Liver (tissue), 9 donors: ENCODE data around the gene C9orf85. TPM values are rescaled to one million over a fixed set of nuclear protein-coding genes. Genes with fewer than 3 reads are reported as not detected.

Experiments used
- DNase-seq: peaks from one replicate; pipeline ENCODE4 v3.0.0-alpha.2; 2017; ENCODE audit warnings: low spot score
- H3K27ac ChIP-seq, 2 donors: one replicate each; pipeline ENCODE4 v1.7.0; 2013; ENCODE audit warnings: inconsistent platforms in 2 of 2, low read length in 2 of 2, control low read depth in 1 of 2, low read depth in 1 of 2, mild to moderate bottlenecking in 1 of 2
- H3K27me3 ChIP-seq, 4 donors: one replicate each; pipeline versions ENCODE4 v1.6.1 to v1.7.0; 2013; ENCODE audit warnings: low read length in 3 of 4, inconsistent platforms in 1 of 4, mild to moderate bottlenecking in 1 of 4, moderate library complexity in 1 of 4; ENCODE audit not compliant: control insufficient read depth in 4 of 4, insufficient read depth in 4 of 4
- H3K36me3 ChIP-seq, 4 donors: one replicate each; pipeline versions ENCODE4 v1.6.1 to v1.7.0; 2013; ENCODE audit warnings: low read length in 3 of 4, mild to moderate bottlenecking in 3 of 4, low read depth in 1 of 4, moderate library complexity in 1 of 4; ENCODE audit not compliant: control insufficient read depth in 4 of 4, insufficient read depth in 3 of 4
- H3K4me1 ChIP-seq, 4 donors: one replicate each; pipeline versions ENCODE4 v1.6.1 to v1.7.0; 2013; ENCODE audit warnings: low read length in 3 of 4, mild to moderate bottlenecking in 3 of 4, moderate library complexity in 1 of 4; ENCODE audit not compliant: control insufficient read depth in 4 of 4, insufficient read depth in 4 of 4
- H3K4me3 ChIP-seq, 3 donors: one replicate each; pipeline versions ENCODE4 v1.6.1 to v1.7.0; 2013; ENCODE audit warnings: low read length in 3 of 3, control low read depth in 1 of 3, low read depth in 1 of 3, mild to moderate bottlenecking in 1 of 3
- H3K9ac ChIP-seq, 2 donors: one replicate each; pipeline ENCODE4 v1.7.0; 2013; ENCODE audit warnings: low read length in 2 of 2, mild to moderate bottlenecking in 2 of 2, moderate library complexity in 2 of 2, control low read depth in 1 of 2, low read depth in 1 of 2
- H3K9me3 ChIP-seq, 4 donors: one replicate each; pipeline versions ENCODE4 v1.6.1 to v1.7.0; 2013; ENCODE audit warnings: low read length in 3 of 4; ENCODE audit not compliant: control insufficient read depth in 4 of 4
- EGR1 ChIP-seq, 2 donors: IDR thresholded peaks; 2 replicates each; pipeline ENCODE4 v1.6.1; 2016 to 2018; ENCODE audit warnings: antibody characterized with exemption in 2 of 2, low read depth in 2 of 2
- FOXA2 ChIP-seq: IDR thresholded peaks from 2 replicates; pipeline ENCODE4 v1.6.1; 2016; ENCODE audit warnings: antibody characterized with exemption
- GABPA ChIP-seq, 2 donors: IDR thresholded peaks in 1 of 2; conservative IDR thresholded peaks in 1 of 2; 2 replicates each; pipeline ENCODE4 v1.6.1; 2016; ENCODE audit warnings: antibody characterized with exemption in 2 of 2, mild to moderate bottlenecking in 1 of 2, moderate library complexity in 1 of 2
- HNF4A ChIP-seq, 2 donors: conservative IDR thresholded peaks; 2 replicates each; pipeline ENCODE4 v1.6.1; 2016; ENCODE audit warnings: antibody characterized with exemption in 2 of 2, mild to moderate bottlenecking in 2 of 2
- JUND ChIP-seq, 2 donors: IDR thresholded peaks; 2 replicates each; pipeline ENCODE4 v1.6.1; 2016; ENCODE audit warnings: antibody characterized with exemption in 2 of 2
- RAD21 ChIP-seq, 2 donors: IDR thresholded peaks; 2 replicates each; pipeline ENCODE4 v1.6.1; 2016; ENCODE audit warnings: antibody characterized with exemption in 2 of 2, mild to moderate bottlenecking in 2 of 2
- SP1 ChIP-seq: IDR thresholded peaks from 2 replicates; pipeline ENCODE4 v1.6.1; 2018; ENCODE audit warnings: antibody characterized with exemption, mild to moderate bottlenecking
- TAF1 ChIP-seq: conservative IDR thresholded peaks from 2 replicates; pipeline ENCODE4 v1.6.1; 2016; ENCODE audit warnings: antibody characterized with exemption, mild to moderate bottlenecking
- YY1 ChIP-seq: IDR thresholded peaks from 2 replicates; pipeline ENCODE4 v1.6.1; 2016; ENCODE audit warnings: antibody characterized with exemption, mild to moderate bottlenecking
- WGBS: extraction: QIAGEN DNeasy Blood & Tissue Kit; methylation state at CpG from one replicate; pipeline ENCODE4 v1.1.7; 2013; 5-methylcytosine and 5-hydroxymethylcytosine counted together
- polyA plus RNA-seq, 2 donors: library from polyadenylated mRNA; stranded (reverse) in 1 of 2; unstranded in 1 of 2; fragments of 200-250 nt in 1 of 2; fragments of >200 nt in 1 of 2; fragmentation: Nextera tagmentation in 1 of 2; extraction: Ambion mirVana in 1 of 2; gene quantifications; one replicate each; pipeline versions ENCODE4 v1.2.1 to v1.2.3, GENCODE V29; 2013 to 2015
- total RNA-seq, 2 donors: library from RNA; depleted of rRNA; stranded (reverse); fragments of >200 nt; gene quantifications; one replicate each; pipeline ENCODE4 v1.2.3, GENCODE V29; 2014
- TF ChIP-seq, protein P1 (sequence below): IDR thresholded peaks from 2 replicates; pipeline ENCODE4 v1.6.1; 2016; ENCODE audit warnings: antibody characterized with exemption, mild to moderate bottlenecking
- TF ChIP-seq, protein P2 (sequence below): IDR thresholded peaks from 2 replicates; pipeline ENCODE4 v1.6.1; 2016; ENCODE audit warnings: antibody characterized with exemption
- TF ChIP-seq, protein P3 (sequence below): IDR thresholded peaks from 2 replicates; pipeline ENCODE4 v1.6.1; 2016; ENCODE audit warnings: antibody characterized with exemption
- donor health status: healthy.
- donor health status: healthy.
- donor health status: healthy.
- donor health status: healthy.
- donor health status: healthy.

Gene C9orf85
- total and polyA plus RNA-seq, 4 donors = 3.6 to 6.6 (median 3.9) TPM

DNA sequence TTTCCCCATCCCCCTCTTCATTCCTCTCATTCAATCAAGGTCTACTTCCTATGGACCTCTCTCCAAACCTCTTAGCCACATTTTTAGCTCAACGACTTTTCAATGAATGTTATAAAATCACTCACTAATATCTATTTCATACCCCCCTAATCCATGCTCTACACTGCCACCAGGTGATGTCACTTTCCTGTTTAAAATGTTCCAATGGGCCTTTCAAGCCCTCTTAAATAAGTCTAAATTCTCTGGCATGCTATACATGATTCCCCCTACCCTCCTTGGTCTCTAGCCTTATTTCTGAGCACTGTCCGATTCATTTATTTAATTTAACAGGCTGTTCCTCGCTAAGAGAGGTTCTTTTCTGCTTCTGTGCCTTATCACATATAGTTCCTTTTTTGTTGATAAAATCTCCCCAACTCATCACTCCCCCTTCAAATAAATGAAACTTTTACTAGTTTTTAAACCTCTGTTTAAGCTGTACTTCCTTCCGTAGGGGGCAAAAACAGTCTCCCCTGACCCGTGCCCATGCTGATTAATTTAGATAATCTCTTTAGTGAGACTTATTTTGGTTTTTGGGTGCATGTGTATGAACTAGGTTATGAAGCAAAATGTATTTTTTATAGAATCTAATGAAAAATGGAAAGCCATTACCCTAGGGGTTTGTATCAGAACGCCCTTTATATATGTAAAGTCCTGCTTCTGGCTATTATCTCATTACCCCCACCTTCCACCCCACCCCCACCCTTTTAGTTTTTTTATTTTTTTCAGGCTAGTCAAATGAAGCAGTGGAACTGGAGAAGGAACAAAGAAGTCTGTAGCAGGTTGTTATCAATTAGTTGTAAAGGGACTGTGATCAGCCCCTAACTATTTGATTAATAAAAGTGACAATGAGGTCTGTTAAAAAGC, 9.5 kb upstream of the C9orf85 start:
- H3K27ac ChIP-seq = no peak overlapping the region

DNA sequence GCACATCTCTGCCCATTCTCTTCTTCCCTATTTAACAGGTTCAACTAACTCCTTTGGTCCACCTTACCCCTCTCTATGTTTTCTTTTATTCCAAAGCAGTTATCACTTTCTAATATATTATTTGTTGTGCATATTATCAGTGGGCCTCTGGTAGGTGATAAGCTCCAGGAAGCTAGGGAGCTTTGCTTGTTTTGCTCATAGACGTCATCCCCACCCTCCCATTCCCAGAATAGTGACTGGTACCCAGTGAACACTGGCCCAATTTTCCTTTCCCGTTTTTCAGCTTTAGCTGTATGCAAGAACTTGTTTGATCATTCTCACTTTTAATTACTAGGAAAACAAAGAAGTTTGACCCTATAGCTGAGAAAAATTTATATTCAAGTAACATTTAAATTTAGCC, 7.4 kb upstream of the C9orf85 start:
- H3K4me1 ChIP-seq = peaks cover 0 to 17% (median 6%) of the 10 kb centered on the region in 4 donors
- no peaks in the 10 kb centered on the region for H3K27me3 ChIP-seq
- no peak overlapping the region for H3K4me3 ChIP-seq
- 52% methylated on average over 2 of the region's 2 CpGs for WGBS
- no peak overlapping the region for H3K27ac ChIP-seq
- no peak overlapping the region for H3K9ac ChIP-seq
- no peak for TF ChIP-seq FOXA2
- TF ChIP-seq, protein P1, sequence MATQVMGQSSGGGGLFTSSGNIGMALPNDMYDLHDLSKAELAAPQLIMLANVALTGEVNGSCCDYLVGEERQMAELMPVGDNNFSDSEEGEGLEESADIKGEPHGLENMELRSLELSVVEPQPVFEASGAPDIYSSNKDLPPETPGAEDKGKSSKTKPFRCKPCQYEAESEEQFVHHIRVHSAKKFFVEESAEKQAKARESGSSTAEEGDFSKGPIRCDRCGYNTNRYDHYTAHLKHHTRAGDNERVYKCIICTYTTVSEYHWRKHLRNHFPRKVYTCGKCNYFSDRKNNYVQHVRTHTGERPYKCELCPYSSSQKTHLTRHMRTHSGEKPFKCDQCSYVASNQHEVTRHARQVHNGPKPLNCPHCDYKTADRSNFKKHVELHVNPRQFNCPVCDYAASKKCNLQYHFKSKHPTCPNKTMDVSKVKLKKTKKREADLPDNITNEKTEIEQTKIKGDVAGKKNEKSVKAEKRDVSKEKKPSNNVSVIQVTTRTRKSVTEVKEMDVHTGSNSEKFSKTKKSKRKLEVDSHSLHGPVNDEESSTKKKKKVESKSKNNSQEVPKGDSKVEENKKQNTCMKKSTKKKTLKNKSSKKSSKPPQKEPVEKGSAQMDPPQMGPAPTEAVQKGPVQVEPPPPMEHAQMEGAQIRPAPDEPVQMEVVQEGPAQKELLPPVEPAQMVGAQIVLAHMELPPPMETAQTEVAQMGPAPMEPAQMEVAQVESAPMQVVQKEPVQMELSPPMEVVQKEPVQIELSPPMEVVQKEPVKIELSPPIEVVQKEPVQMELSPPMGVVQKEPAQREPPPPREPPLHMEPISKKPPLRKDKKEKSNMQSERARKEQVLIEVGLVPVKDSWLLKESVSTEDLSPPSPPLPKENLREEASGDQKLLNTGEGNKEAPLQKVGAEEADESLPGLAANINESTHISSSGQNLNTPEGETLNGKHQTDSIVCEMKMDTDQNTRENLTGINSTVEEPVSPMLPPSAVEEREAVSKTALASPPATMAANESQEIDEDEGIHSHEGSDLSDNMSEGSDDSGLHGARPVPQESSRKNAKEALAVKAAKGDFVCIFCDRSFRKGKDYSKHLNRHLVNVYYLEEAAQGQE = no peak
- no peak for DNase-seq
- H3K36me3 ChIP-seq = no peaks in the 10 kb centered on the region
- H3K9me3 ChIP-seq = no peaks in the 10 kb centered on the region

More for the DNA sequence above, 9.5 kb upstream of the C9orf85 start:
- TF ChIP-seq TAF1 = no peak
- TF ChIP-seq, protein P2, sequence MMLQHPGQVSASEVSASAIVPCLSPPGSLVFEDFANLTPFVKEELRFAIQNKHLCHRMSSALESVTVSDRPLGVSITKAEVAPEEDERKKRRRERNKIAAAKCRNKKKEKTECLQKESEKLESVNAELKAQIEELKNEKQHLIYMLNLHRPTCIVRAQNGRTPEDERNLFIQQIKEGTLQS = no peak
- TF ChIP-seq, protein P3, sequence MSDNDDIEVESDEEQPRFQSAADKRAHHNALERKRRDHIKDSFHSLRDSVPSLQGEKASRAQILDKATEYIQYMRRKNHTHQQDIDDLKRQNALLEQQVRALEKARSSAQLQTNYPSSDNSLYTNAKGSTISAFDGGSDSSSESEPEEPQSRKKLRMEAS = no peak
- WGBS = 65% methylated on average over 6 of the region's 6 CpGs
- H3K9ac ChIP-seq = no peak overlapping the region
- no peaks in the 10 kb centered on the region for H3K9me3 ChIP-seq
- H3K4me1 ChIP-seq = peaks cover 0 to 11% (median 2%) of the 10 kb centered on the region in 4 donors
- no peak for DNase-seq
- H3K4me3 ChIP-seq = no peak overlapping the region
- no peaks in the 10 kb centered on the region for H3K36me3 ChIP-seq
- no peaks in the 10 kb centered on the region for H3K27me3 ChIP-seq

DNA sequence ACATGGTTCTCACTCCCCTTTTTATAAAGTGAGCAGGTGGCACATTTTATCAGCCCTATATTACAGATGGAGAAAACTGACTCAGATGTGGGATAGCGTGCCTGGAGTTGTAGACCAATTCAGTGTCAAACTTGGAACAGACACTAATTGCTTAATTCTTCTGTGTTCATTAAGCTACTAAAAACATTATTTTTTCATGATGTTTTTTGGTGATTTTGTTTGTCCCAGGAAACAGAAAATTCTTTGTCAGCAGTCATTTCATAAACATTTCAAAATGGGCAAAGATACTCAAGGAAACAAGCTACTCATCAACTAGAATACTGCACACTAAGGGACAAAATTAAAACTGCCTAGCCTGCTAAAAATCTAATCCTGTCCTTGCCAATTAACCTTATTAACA, 2.6 kb upstream of the C9orf85 start:
- Histone ChIP-seq H3K9ac (peak overlapping the region in 1 of 2 donors; percentile 88), H3K36me3 (no peaks in the 10 kb centered on the region), H3K9me3 (no peaks in the 10 kb centered on the region), H3K27ac (no peak overlapping the region), H3K4me3 (peak overlapping the region in 2 of 3 donors; percentile 89 to 97), H3K4me1 (peaks cover 3 to 35% (median 13%) of the 10 kb centered on the region in 4 donors), H3K27me3 (no peaks in the 10 kb centered on the region)
- WGBS = 29% methylated on average over 1 of the region's 1 CpG
- no peak for DNase-seq
- no peak for TF ChIP-seq FOXA2
- no peak for TF ChIP-seq YY1
- no peak for TF ChIP-seq RAD21 (IDR thresholded peaks at IDR 0.05)
- TF ChIP-seq SP1 = no peak
- TF ChIP-seq EGR1 (IDR thresholded peaks at IDR 0.05; ENCODE audit: low read depth in 2 of 2) = no peak
- TF ChIP-seq, protein P1 = no peak
- no peak for TF ChIP-seq HNF4A (conservative IDR thresholded peaks at IDR 0.05)
- TF ChIP-seq, protein P2 = no peak
- TF ChIP-seq JUND (IDR thresholded peaks at IDR 0.05) = no peak
- TF ChIP-seq GABPA (IDR thresholded peaks at IDR 0.05 in 1 of 2, conservative IDR thresholded peaks at IDR 0.05 in 1 of 2) = no peak
